ENCODE results near the gene SEC24A. TPM values are rescaled to one million over a fixed set of nuclear protein-coding genes. Genes with fewer than 3 reads are reported as not detected.
"Not testable (repeated sequence)": the region's sequence is repeated elsewhere in the genome, so short reads cannot be mapped to it uniquely, and the experiment has no call there.

Gene SEC24A
- polyA plus RNA-seq, 4 donors, result 9.9 to 53.0 (median 21.0) TPM

DNA sequence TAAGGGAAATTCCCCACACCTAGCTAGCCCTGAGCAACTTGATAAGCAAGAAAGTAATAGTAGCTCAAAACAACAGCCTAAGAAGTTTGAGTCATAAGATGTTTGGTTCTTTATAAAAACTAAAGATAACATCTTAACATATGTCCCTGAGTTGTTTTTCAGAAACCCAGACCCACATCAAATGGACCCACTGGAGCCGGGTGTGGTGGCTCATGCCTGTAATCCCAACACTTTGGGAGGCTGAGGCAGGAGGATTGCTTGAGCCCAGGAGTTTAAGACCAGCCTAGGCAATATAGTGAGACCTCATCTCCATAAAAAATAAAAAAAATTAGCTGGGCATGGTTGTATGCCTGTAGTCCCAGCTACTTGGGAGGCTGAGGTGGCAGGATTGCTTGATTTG, 13.2 kb upstream of the SEC24A start:
- not testable (repeated sequence) for H3K9me3 ChIP-seq (ENCODE audit: control insufficient read depth in 2 of 2, insufficient read depth in 1 of 2, low read depth in 1 of 2, low read length in 1 of 2); H3K27ac ChIP-seq (ENCODE audit: low read depth in 1 of 3, low read length in 2 of 3); H3K27me3 ChIP-seq (ENCODE audit: control insufficient read depth in 3 of 3, insufficient read depth in 3 of 3, low read length in 3 of 3); DNase-seq; H3K4me3 ChIP-seq (ENCODE audit: low read depth in 1 of 3, low read length in 3 of 3); FAIRE-seq; H3K36me3 ChIP-seq (ENCODE audit: control insufficient read depth in 3 of 3, insufficient read depth in 2 of 3, low read depth in 1 of 3, low read length in 3 of 3)
- WGBS, 3 donors, result 90 to 92% (median 91%) methylated on average over 1 of the region's 1 CpG
- H3K4me1 ChIP-seq (ENCODE audit: control insufficient read depth in 3 of 3, insufficient read depth in 2 of 3, low read depth in 1 of 3, low read length in 2 of 3), result peaks cover 0 to 28% (median 6%) of the 10 kb centered on the region in 3 donors

DNA sequence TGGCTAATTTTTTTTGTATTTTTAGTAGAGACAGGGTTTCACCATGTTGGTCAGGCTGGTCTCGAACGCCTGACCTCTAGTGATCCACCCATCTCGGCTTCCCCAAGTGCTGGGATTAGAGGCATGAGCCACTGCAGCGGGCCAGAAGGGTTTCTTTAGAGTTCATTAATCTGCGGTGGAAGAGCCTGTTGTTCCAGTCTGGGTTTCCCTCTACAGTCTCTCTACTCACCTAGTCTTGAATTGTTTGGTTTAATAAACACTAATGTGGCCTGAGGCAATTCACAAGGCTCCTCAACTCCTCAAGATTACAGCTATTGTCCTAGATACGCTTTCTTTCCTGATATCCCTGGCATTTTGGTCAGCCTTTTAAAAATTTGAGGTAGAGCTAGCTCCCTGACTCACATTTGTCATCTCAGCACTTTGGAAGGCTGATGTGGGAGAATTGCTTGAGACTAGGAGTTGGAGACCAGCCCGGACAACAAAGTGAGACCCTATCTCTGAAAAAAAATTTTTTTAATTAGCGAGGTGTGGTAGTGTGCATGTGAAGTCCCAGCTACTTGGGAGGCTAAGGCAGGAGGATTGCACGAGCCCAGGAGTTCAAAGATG, 11.4 kb upstream of the SEC24A start:
- Histone ChIP-seq H3K4me1 (ENCODE audit: control insufficient read depth in 3 of 3, insufficient read depth in 2 of 3, low read depth in 1 of 3, low read length in 2 of 3) (peaks cover 0 to 28% (median 6%) of the 10 kb centered on the region in 3 donors), H3K27me3 (ENCODE audit: control insufficient read depth in 3 of 3, insufficient read depth in 3 of 3, low read length in 3 of 3) (no peaks in the 10 kb centered on the region), H3K4me3 (ENCODE audit: low read depth in 1 of 3, low read length in 3 of 3) (no peak overlapping the region), H3K36me3 (ENCODE audit: control insufficient read depth in 3 of 3, insufficient read depth in 2 of 3, low read depth in 1 of 3, low read length in 3 of 3) (no peaks in the 10 kb centered on the region), H3K27ac (ENCODE audit: low read depth in 1 of 3, low read length in 2 of 3) (peak overlapping the region in 2 of 3 donors; percentile 67 to 78), H3K9me3 (ENCODE audit: control insufficient read depth in 2 of 2, insufficient read depth in 1 of 2, low read depth in 1 of 2, low read length in 1 of 2) (no peaks in the 10 kb centered on the region)
- FAIRE-seq (no peak), DNase-seq (peak; percentile 14 to 48)
- whole genome bisulfite sequencing, 3 donors, result 37 to 70% (median 48%) methylated on average over 9 of the region's 9 CpGs

DNA sequence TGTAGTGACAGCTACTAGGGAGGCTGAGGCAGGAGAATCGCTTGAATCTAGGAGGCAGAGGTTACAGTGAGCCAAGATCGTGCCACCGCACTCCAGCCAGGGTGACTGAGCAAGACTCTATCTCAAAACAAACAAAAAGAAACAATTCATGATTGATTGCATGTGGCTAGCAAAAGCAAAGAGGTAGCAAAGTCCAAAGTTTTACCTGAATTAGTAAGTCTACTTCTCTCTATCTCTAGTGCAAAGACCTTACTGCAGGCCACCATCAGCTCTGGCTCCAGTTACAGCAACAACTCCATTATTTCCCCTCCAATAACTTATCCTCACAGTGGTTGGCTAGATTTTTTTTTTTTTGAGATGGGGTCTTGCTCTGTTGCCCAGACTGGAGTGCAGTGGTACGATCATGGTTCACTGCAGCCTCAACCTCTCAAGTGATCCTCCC, 9.8 kb upstream of the SEC24A start:
- peak; percentile 81 to 94 for DNase-seq
- Histone ChIP-seq H3K9me3 (ENCODE audit: control insufficient read depth in 2 of 2, insufficient read depth in 1 of 2, low read depth in 1 of 2, low read length in 1 of 2) (no peaks in the 10 kb centered on the region), H3K27me3 (ENCODE audit: control insufficient read depth in 3 of 3, insufficient read depth in 3 of 3, low read length in 3 of 3) (no peaks in the 10 kb centered on the region), H3K4me3 (ENCODE audit: low read depth in 1 of 3, low read length in 3 of 3) (no peak overlapping the region), H3K4me1 (ENCODE audit: control insufficient read depth in 3 of 3, insufficient read depth in 2 of 3, low read depth in 1 of 3, low read length in 2 of 3) (peaks cover 0 to 28% (median 6%) of the 10 kb centered on the region in 3 donors), H3K36me3 (ENCODE audit: control insufficient read depth in 3 of 3, insufficient read depth in 2 of 3, low read depth in 1 of 3, low read length in 3 of 3) (no peaks in the 10 kb centered on the region), H3K27ac (ENCODE audit: low read depth in 1 of 3, low read length in 2 of 3) (peak overlapping the region; percentile 37 to 78 (median 63))
- no peak for FAIRE-seq
- WGBS, 3 donors, result 31 to 71% (median 34%) methylated on average over 4 of the region's 4 CpGs

DNA sequence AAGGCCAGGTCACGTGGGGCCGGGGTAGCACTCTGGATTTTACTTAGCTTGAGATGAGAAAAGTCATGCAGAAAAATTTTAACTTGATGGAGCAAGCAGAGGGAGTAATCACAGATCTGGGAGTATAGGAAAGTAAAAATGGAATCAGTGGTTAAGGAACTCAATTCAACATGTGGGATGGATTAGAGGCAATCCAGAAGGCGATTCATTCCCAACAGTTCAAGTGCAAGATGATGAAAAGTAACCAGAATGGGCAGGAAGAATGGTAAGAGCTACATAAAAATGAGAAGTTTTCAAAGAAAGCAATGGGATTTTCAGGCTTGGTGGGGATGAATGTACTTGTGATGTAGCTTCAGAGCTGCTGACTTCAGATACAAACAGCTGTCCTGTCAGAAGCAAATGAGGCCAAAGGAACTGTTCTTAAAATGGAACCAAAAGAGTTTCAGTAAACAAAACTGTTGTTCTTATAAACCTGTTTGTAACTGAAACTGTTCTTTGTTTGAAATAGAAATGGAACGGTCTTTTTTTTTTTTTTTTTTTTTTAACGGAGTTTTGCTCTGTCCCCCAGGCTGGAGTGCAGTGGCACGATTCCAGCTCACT, 5.6 kb upstream of the SEC24A start:
- Histone ChIP-seq H3K9me3 (ENCODE audit: control insufficient read depth in 2 of 2, insufficient read depth in 1 of 2, low read depth in 1 of 2, low read length in 1 of 2) (no peaks in the 10 kb centered on the region), H3K36me3 (ENCODE audit: control insufficient read depth in 3 of 3, insufficient read depth in 2 of 3, low read depth in 1 of 3, low read length in 3 of 3) (peaks cover 0 to 2% (median 0%) of the 10 kb centered on the region in 3 donors), H3K27ac (ENCODE audit: low read depth in 1 of 3, low read length in 2 of 3) (peak overlapping the region in 1 of 3 donors; percentile 35), H3K4me1 (ENCODE audit: control insufficient read depth in 3 of 3, insufficient read depth in 2 of 3, low read depth in 1 of 3, low read length in 2 of 3) (peaks cover 0 to 13% (median 5%) of the 10 kb centered on the region in 3 donors), H3K4me3 (ENCODE audit: low read depth in 1 of 3, low read length in 3 of 3) (no peak overlapping the region), H3K27me3 (ENCODE audit: control insufficient read depth in 3 of 3, insufficient read depth in 3 of 3, low read length in 3 of 3) (no peaks in the 10 kb centered on the region)
- FAIRE-seq (no peak), DNase-seq (no peak)
- 82 to 87% (median 86%) methylated on average over 6 of the region's 6 CpGs for WGBS, 3 donors

DNA sequence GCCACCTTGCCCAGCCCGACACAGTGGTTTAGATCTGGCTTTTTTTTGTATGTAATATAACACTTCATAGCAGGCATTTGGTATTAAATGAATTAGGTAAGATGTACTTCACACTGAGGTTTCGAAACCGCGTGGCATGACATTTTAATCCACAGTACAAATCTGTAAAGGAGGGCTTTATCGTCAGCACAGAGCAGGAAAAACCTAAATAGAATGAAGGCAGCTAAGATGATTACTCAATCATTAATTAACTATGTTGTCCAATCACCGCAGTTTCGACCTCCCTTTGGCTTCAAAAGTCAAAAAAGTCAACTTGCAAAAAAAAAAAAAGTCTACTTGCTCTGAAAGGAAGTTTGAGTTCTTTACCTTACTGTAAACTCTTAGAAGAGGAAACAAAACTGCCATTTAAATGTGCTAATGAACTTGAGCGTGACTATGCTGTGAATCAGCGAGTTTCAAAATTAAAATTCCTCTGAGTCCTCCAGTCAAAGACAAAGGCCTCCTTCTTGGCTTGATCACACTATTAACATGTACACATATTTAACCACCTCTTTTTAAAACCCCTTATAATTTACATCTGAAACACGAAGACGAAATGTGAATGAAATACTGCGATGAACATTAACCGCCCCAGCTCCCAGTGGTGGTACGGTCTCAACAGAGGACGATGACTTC, 698 bp upstream of the SEC24A start:
- WGBS, 3 donors, result 2 to 5% (median 3%) methylated on average over 15 of the region's 15 CpGs
- peak; percentile 62 to 69 for DNase-seq
- FAIRE-seq, result no peak

DNA sequence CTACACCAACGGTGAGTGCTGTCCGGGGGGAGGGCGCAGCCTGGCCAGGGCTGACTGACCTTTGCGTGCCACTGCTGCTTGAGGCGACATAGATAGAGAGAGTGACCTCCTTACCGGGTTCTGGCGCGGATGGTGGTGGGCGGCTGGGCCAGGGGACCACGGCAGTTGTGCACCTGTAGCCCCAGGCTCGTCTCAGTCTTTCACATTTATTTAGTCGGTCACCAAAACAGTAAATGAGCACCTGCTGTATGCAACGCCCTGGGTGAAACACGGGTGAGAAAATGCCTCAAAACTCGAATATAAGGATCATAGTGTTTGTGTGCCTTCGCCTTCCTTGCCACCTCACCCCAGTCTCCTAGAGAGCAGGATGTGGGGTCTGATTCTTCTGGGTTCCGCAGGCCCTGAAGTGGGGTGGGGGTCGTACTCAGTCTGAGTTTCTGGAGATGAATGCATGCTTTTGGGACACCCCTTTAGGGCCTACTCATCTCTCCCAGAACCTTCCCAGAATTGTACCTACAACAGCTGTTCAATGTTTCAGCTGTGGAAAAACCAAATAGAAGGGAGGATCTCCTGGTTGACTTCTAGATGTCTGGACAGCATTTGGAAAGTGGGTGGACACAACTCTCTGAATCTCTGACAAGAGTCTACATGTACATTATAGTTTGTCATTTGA, 714 bp downstream of the SEC24A start:
- peaks cover 0 to 2% (median 0%) of the 10 kb centered on the region in 3 donors for H3K4me1 ChIP-seq (ENCODE audit: control insufficient read depth in 3 of 3, insufficient read depth in 2 of 3, low read depth in 1 of 3, low read length in 2 of 3)
- no peaks in the 10 kb centered on the region for H3K27me3 ChIP-seq (ENCODE audit: control insufficient read depth in 3 of 3, insufficient read depth in 3 of 3, low read length in 3 of 3)
- H3K36me3 ChIP-seq (ENCODE audit: control insufficient read depth in 3 of 3, insufficient read depth in 2 of 3, low read depth in 1 of 3, low read length in 3 of 3), result peaks cover 0 to 31% (median 0%) of the 10 kb centered on the region in 3 donors
- H3K4me3 ChIP-seq (ENCODE audit: low read depth in 1 of 3, low read length in 3 of 3), result peak overlapping the region; percentile 92 to 100 (median 98)
- H3K27ac ChIP-seq (ENCODE audit: low read depth in 1 of 3, low read length in 2 of 3), result peak overlapping the region; percentile 93 to 98 (median 97)
- peak; percentile 20 to 50 for DNase-seq
- FAIRE-seq, result no peak
- H3K9me3 ChIP-seq (ENCODE audit: control insufficient read depth in 2 of 2, insufficient read depth in 1 of 2, low read depth in 1 of 2, low read length in 1 of 2), result no peaks in the 10 kb centered on the region
- WGBS, 3 donors, result 0 to 2% (median 1%) methylated on average over 18 of the region's 18 CpGs

More for the DNA sequence above, 698 bp upstream of the SEC24A start:
- peaks cover 0 to 20% (median 0%) of the 10 kb centered on the region in 3 donors for H3K36me3 ChIP-seq (ENCODE audit: control insufficient read depth in 3 of 3, insufficient read depth in 2 of 3, low read depth in 1 of 3, low read length in 3 of 3)
- H3K27me3 ChIP-seq (ENCODE audit: control insufficient read depth in 3 of 3, insufficient read depth in 3 of 3, low read length in 3 of 3), result no peaks in the 10 kb centered on the region
- no peaks in the 10 kb centered on the region for H3K9me3 ChIP-seq (ENCODE audit: control insufficient read depth in 2 of 2, insufficient read depth in 1 of 2, low read depth in 1 of 2, low read length in 1 of 2)
- peaks cover 0 to 2% (median 0%) of the 10 kb centered on the region in 3 donors for H3K4me1 ChIP-seq (ENCODE audit: control insufficient read depth in 3 of 3, insufficient read depth in 2 of 3, low read depth in 1 of 3, low read length in 2 of 3)
- H3K4me3 ChIP-seq (ENCODE audit: low read depth in 1 of 3, low read length in 3 of 3), result peak overlapping the region; percentile 92 to 100 (median 98)
- H3K27ac ChIP-seq (ENCODE audit: low read depth in 1 of 3, low read length in 2 of 3), result peak overlapping the region; percentile 93 to 98 (median 97)

DNA sequence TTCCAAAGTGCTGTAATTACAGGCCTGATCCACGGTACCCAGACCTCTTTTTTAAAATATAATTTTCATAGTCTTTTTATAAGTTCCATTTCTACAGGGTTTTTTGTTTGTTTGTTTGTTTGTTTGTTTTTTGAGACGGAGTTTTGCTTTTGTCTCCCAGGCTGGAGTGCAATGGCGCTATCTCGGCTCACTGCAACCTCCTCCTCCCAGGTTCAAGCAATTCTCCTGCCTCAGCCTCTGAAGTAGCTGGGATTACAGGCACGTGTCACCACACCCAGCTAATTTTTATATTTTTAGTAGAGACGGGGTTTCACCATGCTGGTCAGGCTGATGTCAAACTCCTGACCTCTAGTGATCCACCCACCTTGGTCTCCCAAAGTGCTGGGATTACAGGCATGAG, 2.1 kb downstream of the SEC24A start:
- DNase-seq; H3K9me3 ChIP-seq (ENCODE audit: control insufficient read depth in 2 of 2, insufficient read depth in 1 of 2, low read depth in 1 of 2, low read length in 1 of 2); FAIRE-seq; H3K27me3 ChIP-seq (ENCODE audit: control insufficient read depth in 3 of 3, insufficient read depth in 3 of 3, low read length in 3 of 3); H3K4me1 ChIP-seq (ENCODE audit: control insufficient read depth in 3 of 3, insufficient read depth in 2 of 3, low read depth in 1 of 3, low read length in 2 of 3): not testable (repeated sequence)
- Histone ChIP-seq H3K36me3 (ENCODE audit: control insufficient read depth in 3 of 3, insufficient read depth in 2 of 3, low read depth in 1 of 3, low read length in 3 of 3) (peaks cover 0 to 39% (median 0%) of the 10 kb centered on the region in 3 donors), H3K4me3 (ENCODE audit: low read depth in 1 of 3, low read length in 3 of 3) (peak overlapping the region in 2 of 3 donors; percentile 98 to 100), H3K27ac (ENCODE audit: low read depth in 1 of 3, low read length in 2 of 3) (peak overlapping the region in 1 of 3 donors; percentile 97)
- 65 to 67% (median 65%) methylated on average over 6 of the region's 6 CpGs for WGBS, 3 donors

DNA sequence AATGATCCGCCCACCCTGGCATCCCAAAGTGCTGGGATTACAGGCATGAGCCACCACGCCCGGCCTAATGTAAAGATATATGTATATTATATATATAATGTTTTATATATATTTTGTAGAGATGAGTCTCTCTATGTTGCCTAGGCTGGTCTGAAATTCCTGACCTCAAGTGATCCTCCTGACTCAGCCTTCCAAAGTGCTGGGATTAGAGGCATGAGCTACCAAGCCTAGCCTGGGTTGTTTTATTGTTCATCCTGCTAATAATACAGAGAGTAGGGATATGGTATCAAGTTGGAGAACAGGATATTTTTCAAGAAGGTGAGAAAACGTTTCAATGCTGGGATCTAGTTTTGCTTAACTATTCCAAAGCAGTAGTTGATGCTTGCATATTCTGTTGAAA, 2.9 kb downstream of the SEC24A start:
- Histone ChIP-seq H3K36me3 (ENCODE audit: control insufficient read depth in 3 of 3, insufficient read depth in 2 of 3, low read depth in 1 of 3, low read length in 3 of 3) (peaks cover 0 to 44% (median 0%) of the 10 kb centered on the region in 3 donors), H3K9me3 (ENCODE audit: control insufficient read depth in 2 of 2, insufficient read depth in 1 of 2, low read depth in 1 of 2, low read length in 1 of 2) (no peaks in the 10 kb centered on the region), H3K4me3 (ENCODE audit: low read depth in 1 of 3, low read length in 3 of 3) (no peak overlapping the region), H3K4me1 (ENCODE audit: control insufficient read depth in 3 of 3, insufficient read depth in 2 of 3, low read depth in 1 of 3, low read length in 2 of 3) (peaks cover 0 to 2% (median 0%) of the 10 kb centered on the region in 3 donors), H3K27ac (ENCODE audit: low read depth in 1 of 3, low read length in 2 of 3) (no peak overlapping the region), H3K27me3 (ENCODE audit: control insufficient read depth in 3 of 3, insufficient read depth in 3 of 3, low read length in 3 of 3) (no peaks in the 10 kb centered on the region)
- FAIRE-seq, result no peak
- no peak for DNase-seq
- 87 to 92% (median 91%) methylated on average over 4 of the region's 4 CpGs for WGBS, 3 donors

Measured in small intestine (tissue), 7 donors.